Esophagus muscularis mucosa (tissue), 4 donors: ENCODE measurements around the gene VEGFD.

ENCODE experiments used
- EP300 ChIP-seq: sonication (generic); formaldehyde crosslinking; IDR thresholded peaks from one replicate; pipeline ENCODE4 v1.6.1; 2017; ENCODE audit warnings: antibody characterized with exemption
- POLR2A ChIP-seq: fragments of 450-650 bp; IDR thresholded peaks from one replicate; pipeline ENCODE4 v1.6.1; 2017; ENCODE audit warnings: antibody characterized with exemption, moderate library complexity, mild to moderate bottlenecking, low read depth
- POLR2AphosphoS5 ChIP-seq, 2 donors: sonication (generic); formaldehyde crosslinking; IDR thresholded peaks; one replicate each; pipeline ENCODE4 v1.6.1; 2017; ENCODE audit warnings: antibody characterized with exemption in 2 of 2
- TF ChIP-seq, protein P1 (sequence below), 3 experiments: fragments of 200-600 bp in 2 of 3; fragments of 450-650 bp in 1 of 3; sonication (generic) in 2 of 3; IDR thresholded peaks; one replicate each; pipeline ENCODE4 v1.5.1; 2017 to 2019; ENCODE audit warnings: antibody characterized with exemption in 3 of 3, mild to moderate bottlenecking in 2 of 3, moderate library complexity in 1 of 3

DNA sequence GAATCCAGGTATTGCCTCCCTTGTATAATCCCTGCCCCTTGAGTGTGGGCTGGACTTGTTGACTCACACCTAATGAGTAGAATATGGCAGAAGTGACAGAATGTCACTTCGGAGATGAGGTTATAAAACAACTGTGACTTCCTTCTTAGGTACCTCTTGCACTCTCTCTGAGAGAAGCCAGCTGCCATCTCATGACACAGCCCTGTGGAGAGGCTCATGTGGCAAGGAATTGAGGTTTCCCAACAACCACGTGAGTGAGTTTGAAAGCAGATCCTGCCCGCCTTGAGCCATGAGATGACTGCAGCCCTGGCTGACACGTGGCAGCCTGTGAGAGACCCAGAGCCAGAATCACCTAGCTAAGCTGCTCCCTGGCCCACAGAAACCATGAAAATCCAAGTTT, 82.3 kb downstream of the VEGFD start:
- TF ChIP-seq POLR2AphosphoS5 (IDR thresholded peaks at IDR 0.05) (peak in 1 of 2 donors; percentile 25), POLR2A (no peak), EP300 (no peak)
- TF ChIP-seq, protein P1, sequence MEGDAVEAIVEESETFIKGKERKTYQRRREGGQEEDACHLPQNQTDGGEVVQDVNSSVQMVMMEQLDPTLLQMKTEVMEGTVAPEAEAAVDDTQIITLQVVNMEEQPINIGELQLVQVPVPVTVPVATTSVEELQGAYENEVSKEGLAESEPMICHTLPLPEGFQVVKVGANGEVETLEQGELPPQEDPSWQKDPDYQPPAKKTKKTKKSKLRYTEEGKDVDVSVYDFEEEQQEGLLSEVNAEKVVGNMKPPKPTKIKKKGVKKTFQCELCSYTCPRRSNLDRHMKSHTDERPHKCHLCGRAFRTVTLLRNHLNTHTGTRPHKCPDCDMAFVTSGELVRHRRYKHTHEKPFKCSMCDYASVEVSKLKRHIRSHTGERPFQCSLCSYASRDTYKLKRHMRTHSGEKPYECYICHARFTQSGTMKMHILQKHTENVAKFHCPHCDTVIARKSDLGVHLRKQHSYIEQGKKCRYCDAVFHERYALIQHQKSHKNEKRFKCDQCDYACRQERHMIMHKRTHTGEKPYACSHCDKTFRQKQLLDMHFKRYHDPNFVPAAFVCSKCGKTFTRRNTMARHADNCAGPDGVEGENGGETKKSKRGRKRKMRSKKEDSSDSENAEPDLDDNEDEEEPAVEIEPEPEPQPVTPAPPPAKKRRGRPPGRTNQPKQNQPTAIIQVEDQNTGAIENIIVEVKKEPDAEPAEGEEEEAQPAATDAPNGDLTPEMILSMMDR (IDR thresholded peaks at IDR 0.05), result no peak
